ENCODE results near the gene COL26A1.
"Not testable (repeated sequence)": the region's sequence is repeated elsewhere in the genome, so short reads cannot be mapped to it uniquely, and the experiment has no call there.

COL26A1 gene

GRCh38 chr7:101560856-101561255 is 198.2 kb downstream of the COL26A1 start:
- H3K9me3 Mint-ChIP-seq, result peaks cover 8% of the 10 kb centered on the region
- peaks cover 10% of the 10 kb centered on the region for H3K4me1 Mint-ChIP-seq
- H3K4me3 Mint-ChIP-seq, result no peak overlapping the region
- H3K27me3 Mint-ChIP-seq, result peaks cover 24% of the 10 kb centered on the region
- H3K27ac Mint-ChIP-seq, result no peak overlapping the region
- ATAC-seq (ENCODE audit: low read depth) (no peak), DNase-seq (ENCODE audit: low spot score in 2 of 2) (no peak)
- peaks cover 4% of the 10 kb centered on the region for H3K36me3 Mint-ChIP-seq

GRCh38 chr7:101561293-101561692 is 198.6 kb downstream of the COL26A1 start:
- H3K4me1 Mint-ChIP-seq; ATAC-seq (ENCODE audit: low read depth); H3K36me3 Mint-ChIP-seq; H3K27ac Mint-ChIP-seq; DNase-seq (ENCODE audit: low spot score in 2 of 2); H3K4me3 Mint-ChIP-seq; H3K9me3 Mint-ChIP-seq: not testable (repeated sequence)
- H3K27me3 Mint-ChIP-seq, result peaks cover 22% of the 10 kb centered on the region

GRCh38 chr7:101562531-101563197 is 200.0 kb downstream of the COL26A1 start:
- no peak overlapping the region for H3K4me3 Mint-ChIP-seq
- no peak overlapping the region for H3K27ac Mint-ChIP-seq
- H3K4me1 Mint-ChIP-seq, result peaks cover 5% of the 10 kb centered on the region
- no peak for ATAC-seq (ENCODE audit: low read depth)
- H3K27me3 Mint-ChIP-seq, result peaks cover 15% of the 10 kb centered on the region
- H3K36me3 Mint-ChIP-seq, result no peaks in the 10 kb centered on the region
- no peak for DNase-seq (ENCODE audit: low spot score in 2 of 2)
- H3K9me3 Mint-ChIP-seq, result peaks cover 5% of the 10 kb centered on the region

GRCh38 chr7:101563198-101563901 is 200.7 kb downstream of the COL26A1 start:
- Mint-ChIP-seq H3K9me3 (peaks cover 6% of the 10 kb centered on the region), H3K4me1 (peaks cover 5% of the 10 kb centered on the region), H3K27me3 (peaks cover 15% of the 10 kb centered on the region), H3K27ac (no peak overlapping the region), H3K36me3 (no peaks in the 10 kb centered on the region), H3K4me3 (no peak overlapping the region)
- ATAC-seq (ENCODE audit: low read depth) (no peak), DNase-seq (ENCODE audit: low spot score in 2 of 2) (no peak)

GRCh38 chr7:101563943-101564777 is 201.5 kb downstream of the COL26A1 start:
- Mint-ChIP-seq H3K36me3 (no peaks in the 10 kb centered on the region), H3K9me3 (peaks cover 9% of the 10 kb centered on the region)
- no peak for DNase-seq (ENCODE audit: low spot score in 2 of 2)

GRCh38 chr7:101564778-101565211 is 202.1 kb downstream of the COL26A1 start:
- peaks cover 5% of the 10 kb centered on the region for H3K4me1 Mint-ChIP-seq
- H3K4me3 Mint-ChIP-seq, result no peak overlapping the region
- H3K36me3 Mint-ChIP-seq, result no peaks in the 10 kb centered on the region
- no peak overlapping the region for H3K27ac Mint-ChIP-seq
- no peak for DNase-seq (ENCODE audit: low spot score in 2 of 2)
- ATAC-seq (ENCODE audit: low read depth), result no peak
- peaks cover 15% of the 10 kb centered on the region for H3K27me3 Mint-ChIP-seq
- H3K9me3 Mint-ChIP-seq, result peaks cover 11% of the 10 kb centered on the region

More at GRCh38 chr7:101563943-101564777, 201.5 kb downstream of the COL26A1 start:
- peaks cover 5% of the 10 kb centered on the region for H3K4me1 Mint-ChIP-seq
- peaks cover 15% of the 10 kb centered on the region for H3K27me3 Mint-ChIP-seq
- no peak overlapping the region for H3K27ac Mint-ChIP-seq
- no peak overlapping the region for H3K4me3 Mint-ChIP-seq
- no peak for ATAC-seq (ENCODE audit: low read depth)

- peaks cover 10% of the 10 kb centered on the region for H3K9me3 Mint-ChIP-seq
- DNase-seq (ENCODE audit: low spot score in 2 of 2) (no peak), ATAC-seq (ENCODE audit: low read depth) (no peak)
- no peak overlapping the region for H3K4me3 Mint-ChIP-seq
- peaks cover 13% of the 10 kb centered on the region for H3K27me3 Mint-ChIP-seq
- no peak overlapping the region for H3K27ac Mint-ChIP-seq
- H3K36me3 Mint-ChIP-seq, result no peaks in the 10 kb centered on the region
- peaks cover 5% of the 10 kb centered on the region for H3K4me1 Mint-ChIP-seq
These were observed 203.0 kb downstream of the COL26A1 start for GRCh38 chr7:101565601-101566209.

GRCh38 chr7:101567230-101567629 is 204.6 kb downstream of the COL26A1 start:
- Mint-ChIP-seq H3K9me3 (peaks cover 14% of the 10 kb centered on the region), H3K4me1 (peaks cover 5% of the 10 kb centered on the region), H3K36me3 (no peaks in the 10 kb centered on the region), H3K4me3 (no peak overlapping the region), H3K27ac (no peak overlapping the region), H3K27me3 (peaks cover 15% of the 10 kb centered on the region)
- DNase-seq (ENCODE audit: low spot score in 2 of 2), result no peak
- ATAC-seq (ENCODE audit: low read depth), result no peak

- H3K9me3 Mint-ChIP-seq, result peaks cover 18% of the 10 kb centered on the region
These were observed 209.5 kb downstream of the COL26A1 start for GRCh38 chr7:101572156-101572555.

GRCh38 chr7:101575168-101575567 is 212.5 kb downstream of the COL26A1 start:
- H3K27ac Mint-ChIP-seq, result no peak overlapping the region
- H3K27me3 Mint-ChIP-seq, result peaks cover 10% of the 10 kb centered on the region
- peaks cover 7% of the 10 kb centered on the region for H3K4me1 Mint-ChIP-seq
- peaks cover 2% of the 10 kb centered on the region for H3K36me3 Mint-ChIP-seq
- DNase-seq (ENCODE audit: low spot score in 2 of 2) (no peak), ATAC-seq (ENCODE audit: low read depth) (no peak)
- H3K4me3 Mint-ChIP-seq, result no peak overlapping the region
- H3K9me3 Mint-ChIP-seq, result peaks cover 10% of the 10 kb centered on the region

More at GRCh38 chr7:101572156-101572555, 209.5 kb downstream of the COL26A1 start:
- Mint-ChIP-seq H3K4me3 (no peak overlapping the region), H3K36me3 (peaks cover 2% of the 10 kb centered on the region), H3K4me1 (peaks cover 7% of the 10 kb centered on the region), H3K27me3 (peaks cover 7% of the 10 kb centered on the region), H3K27ac (no peak overlapping the region)
- no peak for ATAC-seq (ENCODE audit: low read depth)
- no peak for DNase-seq (ENCODE audit: low spot score in 2 of 2)

- peaks cover 9% of the 10 kb centered on the region for H3K9me3 Mint-ChIP-seq
- no peak overlapping the region for H3K4me3 Mint-ChIP-seq
- peaks cover 14% of the 10 kb centered on the region for H3K27me3 Mint-ChIP-seq
- no peak for DNase-seq (ENCODE audit: low spot score in 2 of 2)
- H3K36me3 Mint-ChIP-seq, result peaks cover 2% of the 10 kb centered on the region
- H3K4me1 Mint-ChIP-seq, result peaks cover 7% of the 10 kb centered on the region
- H3K27ac Mint-ChIP-seq, result no peak overlapping the region
- no peak for ATAC-seq (ENCODE audit: low read depth)
These were observed 213.0 kb downstream of the COL26A1 start for GRCh38 chr7:101575721-101576120.

- no peak overlapping the region for H3K4me3 Mint-ChIP-seq
- no peak for DNase-seq (ENCODE audit: low spot score in 2 of 2)
- no peak for ATAC-seq (ENCODE audit: low read depth)
- H3K27me3 Mint-ChIP-seq, result peaks cover 14% of the 10 kb centered on the region
- H3K36me3 Mint-ChIP-seq, result peaks cover 2% of the 10 kb centered on the region
- H3K27ac Mint-ChIP-seq, result no peak overlapping the region
- H3K9me3 Mint-ChIP-seq, result peaks cover 5% of the 10 kb centered on the region
- H3K4me1 Mint-ChIP-seq, result peaks cover 7% of the 10 kb centered on the region
These were observed 214.3 kb downstream of the COL26A1 start for GRCh38 chr7:101576998-101577397.

GRCh38 chr7:101578552-101578951 is 215.9 kb downstream of the COL26A1 start:
- Mint-ChIP-seq H3K4me3 (no peak overlapping the region), H3K36me3 (peaks cover 2% of the 10 kb centered on the region), H3K9me3 (peaks cover 6% of the 10 kb centered on the region), H3K27ac (no peak overlapping the region), H3K4me1 (peaks cover 7% of the 10 kb centered on the region), H3K27me3 (peaks cover 22% of the 10 kb centered on the region)
- no peak for DNase-seq (ENCODE audit: low spot score in 2 of 2)
- no peak for ATAC-seq (ENCODE audit: low read depth)

Measured in memory B cell (primary cell).